Measurements from ENCODE around the gene ZNF670. TPM values are rescaled to one million over a fixed set of nuclear protein-coding genes. Genes with fewer than 3 reads are reported as not detected.
A peak's percentile ranks its signal among the peaks of the same experiment; 100 is the strongest.

Gene ZNF670
- total and polyA plus RNA-seq, 9 of the 15 experiments (the other 6 are each of a cell fraction or from before 2014, with no cell fraction given): 7.1 to 23.4 (median 11.8) TPM

GRCh38 chr1:247054992-247055415 is 23.6 kb downstream of the ZNF670 start (continued):
- TF ChIP-seq ARID1B (IDR thresholded peaks at IDR 0.05): peak; percentile 75
- TF ChIP-seq TGIF2 (CRISPR knock-in tag; IDR thresholded peaks at IDR 0.05): no peak
- TF ChIP-seq ZNF586 (CRISPR knock-in tag; conservative IDR thresholded peaks at IDR 0.05): no peak
- no peak for TF ChIP-seq ZNF655 (CRISPR knock-in tag; IDR thresholded peaks at IDR 0.05)
- TF ChIP-seq TAF7 (tag; IDR thresholded peaks at IDR 0.05): no peak
- TF ChIP-seq ZSCAN32 (CRISPR knock-in tag; IDR thresholded peaks at IDR 0.05): no peak
- no peak for TF ChIP-seq NFE2L1 (tag; IDR thresholded peaks at IDR 0.05; ENCODE audit: borderline replicate concordance, low read depth)
- no peak for TF ChIP-seq CBFB (CRISPR knock-in tag; IDR thresholded peaks at IDR 0.05)
- peak; percentile 38; the same call in 1 of the 2 replicates for TF ChIP-seq ZNF384 (IDR thresholded peaks at IDR 0.05; ENCODE audit: low read depth, low read length)
- TF ChIP-seq TCF3 (CRISPR knock-in tag; IDR thresholded peaks at IDR 0.05): no peak
- peak; percentile 12 for TF ChIP-seq MEIS2 (IDR thresholded peaks at IDR 0.05; ENCODE audit: partially characterized antibody)
- peak; percentile 45; the same call in 1 of the 2 replicates for TF ChIP-seq CBFA2T2 (conservative IDR thresholded peaks at IDR 0.05)
- TF ChIP-seq SRSF3 (IDR thresholded peaks at IDR 0.05; ENCODE audit: insufficient read depth, low read length): no peak
- TF ChIP-seq KDM1A (IDR thresholded peaks at IDR 0.05): 0 out of 4 replicates have a peak, but pooled peaks of 1 of the 2 experiments have one; percentile 29
- no peak for TF ChIP-seq CHCHD3 (CRISPR knock-in tag; IDR thresholded peaks at IDR 0.05)
- TF ChIP-seq ZNF766 (CRISPR knock-in tag; conservative IDR thresholded peaks at IDR 0.05): no peak
- TF ChIP-seq, protein P1, sequence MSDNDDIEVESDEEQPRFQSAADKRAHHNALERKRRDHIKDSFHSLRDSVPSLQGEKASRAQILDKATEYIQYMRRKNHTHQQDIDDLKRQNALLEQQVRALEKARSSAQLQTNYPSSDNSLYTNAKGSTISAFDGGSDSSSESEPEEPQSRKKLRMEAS (CRISPR knock-in tag; IDR thresholded peaks at IDR 0.05): no peak
- no peak for TF ChIP-seq PHF8 (IDR thresholded peaks at IDR 0.05; ENCODE audit: borderline replicate concordance, low read length)
- TF ChIP-seq, protein P2, sequence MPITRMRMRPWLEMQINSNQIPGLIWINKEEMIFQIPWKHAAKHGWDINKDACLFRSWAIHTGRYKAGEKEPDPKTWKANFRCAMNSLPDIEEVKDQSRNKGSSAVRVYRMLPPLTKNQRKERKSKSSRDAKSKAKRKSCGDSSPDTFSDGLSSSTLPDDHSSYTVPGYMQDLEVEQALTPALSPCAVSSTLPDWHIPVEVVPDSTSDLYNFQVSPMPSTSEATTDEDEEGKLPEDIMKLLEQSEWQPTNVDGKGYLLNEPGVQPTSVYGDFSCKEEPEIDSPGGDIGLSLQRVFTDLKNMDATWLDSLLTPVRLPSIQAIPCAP (CRISPR knock-in tag; IDR thresholded peaks at IDR 0.05; ENCODE audit: borderline replicate concordance): no peak
- no peak for TF ChIP-seq ETS2 (tag; IDR thresholded peaks at IDR 0.05; ENCODE audit: borderline replicate concordance, poor library complexity, severe bottlenecking)
- TF ChIP-seq ESRRA (IDR thresholded peaks at IDR 0.05; ENCODE audit: borderline replicate concordance, low read depth): no peak
- no peak for TF ChIP-seq FOXK2 (conservative IDR thresholded peaks at IDR 0.05 in 1 of 2, IDR thresholded peaks at IDR 0.05 in 1 of 2; ENCODE audit: low read depth in 2 of 2)
- no peak for TF ChIP-seq SRSF1 (IDR thresholded peaks at IDR 0.05; ENCODE audit: low read depth, low read length)
- TF ChIP-seq TBP (optimal IDR thresholded peaks at IDR 0.05; ENCODE audit: low read depth, low read length): no peak
- TF ChIP-seq GTF2A2 (tag; IDR thresholded peaks at IDR 0.05): no peak
- TF ChIP-seq, protein P3, sequence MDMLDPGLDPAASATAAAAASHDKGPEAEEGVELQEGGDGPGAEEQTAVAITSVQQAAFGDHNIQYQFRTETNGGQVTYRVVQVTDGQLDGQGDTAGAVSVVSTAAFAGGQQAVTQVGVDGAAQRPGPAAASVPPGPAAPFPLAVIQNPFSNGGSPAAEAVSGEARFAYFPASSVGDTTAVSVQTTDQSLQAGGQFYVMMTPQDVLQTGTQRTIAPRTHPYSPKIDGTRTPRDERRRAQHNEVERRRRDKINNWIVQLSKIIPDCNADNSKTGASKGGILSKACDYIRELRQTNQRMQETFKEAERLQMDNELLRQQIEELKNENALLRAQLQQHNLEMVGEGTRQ (CRISPR knock-in tag; IDR thresholded peaks at IDR 0.05): no peak
- no peak for TF ChIP-seq HCFC1 (IDR thresholded peaks at IDR 0.05; ENCODE audit: low read depth, low read length)
- no peak for TF ChIP-seq JUNB (CRISPR knock-in tag; conservative IDR thresholded peaks at IDR 0.05)
- TF ChIP-seq DPF2 (IDR thresholded peaks at IDR 0.05): peak; percentile 64; the same call in 1 of the 2 replicates
- peak; percentile 91 for TF ChIP-seq FOXJ2 (tag; IDR thresholded peaks at IDR 0.05)

Measured in K562 (cell line).